Astrocyte (in vitro differentiated cells and primary cell): ENCODE results near the gene PITPNM3. TPM values are rescaled to one million over a fixed set of nuclear protein-coding genes. Genes with fewer than 3 reads are reported as not detected.

ENCODE experiments used
- DNase-seq: peaks from one replicate; pipeline ENCODE4 v3.0.0-alpha.2; 2010; ENCODE audit warnings: low read depth
- FAIRE-seq: peaks from 2 replicates; lab custom pipeline; 2011; peaks lifted over from hg19 to GRCh38; lab: Jason Lieb, UNC
- H2AFZ ChIP-seq: 2 replicates; pipeline ENCODE4 v1.6.0; 2012; ENCODE audit warnings: low read depth, low read length, inconsistent platforms
- H3K27ac ChIP-seq: 2 replicates; pipeline ENCODE4 v1.5.1; 2011; ENCODE audit warnings: low read depth, low read length, inconsistent platforms
- H3K27me3 ChIP-seq: 2 replicates; pipeline ENCODE4 v1.6.0; 2011; ENCODE audit warnings: low read length, inconsistent platforms; ENCODE audit not compliant: insufficient read depth
- H3K36me3 ChIP-seq: 2 replicates; pipeline ENCODE4 v1.5.1; 2011; ENCODE audit warnings: low read length, inconsistent platforms; ENCODE audit not compliant: insufficient read depth
- H3K4me1 ChIP-seq: 2 replicates; pipeline ENCODE4 v1.5.1; 2011; ENCODE audit warnings: low read length, inconsistent platforms; ENCODE audit not compliant: insufficient read depth
- H3K4me2 ChIP-seq: 2 replicates; pipeline ENCODE4 v1.6.0; 2012; ENCODE audit warnings: low read length, inconsistent platforms
- H3K4me3 ChIP-seq: 2 replicates; pipeline ENCODE4 v1.5.1; 2011; ENCODE audit warnings: low read depth, mild to moderate bottlenecking, low read length, inconsistent platforms; ENCODE audit not compliant: insufficient read depth
- H3K79me2 ChIP-seq: 2 replicates; pipeline ENCODE4 v1.6.0; 2012; ENCODE audit warnings: mild to moderate bottlenecking, low read length, inconsistent platforms; ENCODE audit not compliant: insufficient read depth
- H3K9ac ChIP-seq: 2 replicates; pipeline ENCODE4 v1.6.0; 2012; ENCODE audit warnings: mild to moderate bottlenecking, low read length, inconsistent platforms
- H3K9me3 ChIP-seq: 2 replicates; pipeline ENCODE4 v1.5.1; 2012; ENCODE audit warnings: low read depth, mild to moderate bottlenecking, low read length, inconsistent platforms; ENCODE audit not compliant: insufficient read depth
- H4K20me1 ChIP-seq: 2 replicates; pipeline ENCODE4 v1.6.0; 2012; ENCODE audit warnings: low read length, inconsistent platforms; ENCODE audit not compliant: insufficient read depth
- H3K27ac Mint-ChIP-seq: one replicate; pipeline ENCODE4 v1.8.0; 2021; ENCODE audit warnings: mild to moderate bottlenecking, mixed read lengths; ENCODE audit not compliant: unreplicated experiment
- H3K27me3 Mint-ChIP-seq: one replicate; pipeline ENCODE4 v1.8.0; 2021; ENCODE audit warnings: low read depth, mixed read lengths; ENCODE audit not compliant: unreplicated experiment
- H3K36me3 Mint-ChIP-seq: one replicate; pipeline ENCODE4 v1.8.0; 2021; ENCODE audit warnings: low read depth, mixed read lengths; ENCODE audit not compliant: unreplicated experiment
- H3K4me1 Mint-ChIP-seq: one replicate; pipeline ENCODE4 v1.8.0; 2021; ENCODE audit warnings: low read depth, mixed read lengths; ENCODE audit not compliant: unreplicated experiment
- H3K4me3 Mint-ChIP-seq: one replicate; pipeline ENCODE4 v1.8.0; 2021; ENCODE audit warnings: mild to moderate bottlenecking, moderate library complexity, mixed read lengths; ENCODE audit not compliant: unreplicated experiment
- H3K9me3 Mint-ChIP-seq: one replicate; pipeline ENCODE4 v1.8.0; 2021; ENCODE audit warnings: mild to moderate bottlenecking, mixed read lengths; ENCODE audit not compliant: unreplicated experiment
- CTCF ChIP-seq: IDR thresholded peaks from 2 replicates; pipeline ENCODE4 v1.5.1; 2011; ENCODE audit warnings: low read depth, mild to moderate bottlenecking, inconsistent platforms, low read length, moderate library complexity; ENCODE audit not compliant: insufficient read depth
- EZH2 ChIP-seq: IDR thresholded peaks from 2 replicates; pipeline ENCODE4 v1.6.1; 2012; ENCODE audit warnings: mild to moderate bottlenecking, low read length, inconsistent platforms; ENCODE audit not compliant: insufficient read depth
- total RNA-seq: library from RNA; stranded (reverse); gene quantifications from 2 replicates; pipeline ENCODE4 v1.2.1, GENCODE V29; 2021

The PITPNM3 gene
- total RNA-seq, 1 donor from 2014 or later = 1.3 TPM

GRCh38 chr17:6435051-6435450, 121.3 kb downstream of the PITPNM3 start, which contains the start of gene AIPL1:
TSS of gene AIPL1 (minus strand) at chr17:6435121. CDS start at chr17:6435104, 17 bp downstream.
- H3K36me3 ChIP-seq = no peaks in the 10 kb centered on the region

GRCh38 chr17:6430769-6431168, 125.6 kb downstream of the PITPNM3 start:
- no peak for FAIRE-seq
- no peaks in the 10 kb centered on the region for H3K36me3 Mint-ChIP-seq

More at GRCh38 chr17:6435051-6435450, 121.3 kb downstream of the PITPNM3 start, which contains the start of gene AIPL1:
- H3K36me3 Mint-ChIP-seq = no peaks in the 10 kb centered on the region
- no peaks in the 10 kb centered on the region for H4K20me1 ChIP-seq
- no peaks in the 10 kb centered on the region for H3K4me1 Mint-ChIP-seq
- no peaks in the 10 kb centered on the region for H3K4me1 ChIP-seq
- no peak within 1 kb of the TSS for H3K4me2 ChIP-seq
- H3K9ac ChIP-seq = no peak within 1 kb of the TSS
- peaks cover 2% of the 10 kb centered on the region for H3K9me3 ChIP-seq
- H3K4me3 ChIP-seq = no peak within 1 kb of the TSS
- DNase-seq (no peak), FAIRE-seq (no peak)
- H3K27me3 ChIP-seq = peaks cover 8% of the 10 kb centered on the region
- TF ChIP-seq EZH2 (no peak), CTCF (no peak)
- H2AFZ ChIP-seq = no peak within 1 kb of the TSS
- H3K9me3 Mint-ChIP-seq = peaks cover 4% of the 10 kb centered on the region
- no peak within 1 kb of the TSS for H3K27ac Mint-ChIP-seq
- no peaks in the 10 kb centered on the region for H3K79me2 ChIP-seq
- H3K4me3 Mint-ChIP-seq = no peak within 1 kb of the TSS
- H3K27ac ChIP-seq = no peak within 1 kb of the TSS
- H3K27me3 Mint-ChIP-seq = peaks cover 44% of the 10 kb centered on the region

More at GRCh38 chr17:6430769-6431168, 125.6 kb downstream of the PITPNM3 start:
- Histone ChIP-seq H3K9ac (no peak overlapping the region), H3K9me3 (peaks cover 2% of the 10 kb centered on the region), H3K79me2 (no peaks in the 10 kb centered on the region), H3K27me3 (no peaks in the 10 kb centered on the region), H3K36me3 (no peaks in the 10 kb centered on the region), H3K4me2 (no peak overlapping the region), H3K27ac (no peak overlapping the region), H4K20me1 (no peaks in the 10 kb centered on the region), H3K4me3 (no peak overlapping the region), H3K4me1 (no peaks in the 10 kb centered on the region), H2AFZ (no peak overlapping the region)
- peaks cover 4% of the 10 kb centered on the region for H3K4me1 Mint-ChIP-seq
- H3K4me3 Mint-ChIP-seq = no peak overlapping the region
- no peak overlapping the region for H3K27ac Mint-ChIP-seq
- DNase-seq = no peak
- TF ChIP-seq EZH2 = no peak
- peak; percentile 16 for TF ChIP-seq CTCF
- peaks cover 31% of the 10 kb centered on the region for H3K27me3 Mint-ChIP-seq
- peaks cover 4% of the 10 kb centered on the region for H3K9me3 Mint-ChIP-seq
